Muscle layer of duodenum (tissue), 2 donors: ENCODE measurements around the gene VCP.

ENCODE experiments used
- H3K27ac ChIP-seq: one replicate; pipeline ENCODE4 v1.7.0; 2013; ENCODE audit warnings: mild to moderate bottlenecking, low read length
- H3K27me3 ChIP-seq: one replicate; pipeline ENCODE4 v1.7.0; 2013; ENCODE audit warnings: low read depth, mild to moderate bottlenecking, control low read depth, low read length
- H3K36me3 ChIP-seq, 2 donors: one replicate each; pipeline ENCODE4 v1.7.0; 2013; ENCODE audit warnings: low read length in 2 of 2, control low read depth in 1 of 2, mild to moderate bottlenecking in 1 of 2; ENCODE audit not compliant: insufficient read depth in 2 of 2, control insufficient read depth in 1 of 2
- H3K4me1 ChIP-seq, 2 donors: one replicate each; pipeline ENCODE4 v1.7.0; 2013; ENCODE audit warnings: low read length in 2 of 2, mild to moderate bottlenecking in 2 of 2, control low read depth in 1 of 2, moderate library complexity in 1 of 2; ENCODE audit not compliant: insufficient read depth in 2 of 2, control insufficient read depth in 1 of 2
- H3K4me3 ChIP-seq, 2 donors: one replicate each; pipeline ENCODE4 v1.7.0; 2013; ENCODE audit warnings: low read length in 2 of 2, low read depth in 1 of 2, mild to moderate bottlenecking in 1 of 2
- H3K9me3 ChIP-seq, 2 donors: one replicate each; pipeline ENCODE4 v1.7.0; 2013; ENCODE audit warnings: low read length in 2 of 2, control low read depth in 1 of 2, mild to moderate bottlenecking in 1 of 2; ENCODE audit not compliant: control insufficient read depth in 1 of 2
- donor health status: healthy.

The VCP gene

DNA sequence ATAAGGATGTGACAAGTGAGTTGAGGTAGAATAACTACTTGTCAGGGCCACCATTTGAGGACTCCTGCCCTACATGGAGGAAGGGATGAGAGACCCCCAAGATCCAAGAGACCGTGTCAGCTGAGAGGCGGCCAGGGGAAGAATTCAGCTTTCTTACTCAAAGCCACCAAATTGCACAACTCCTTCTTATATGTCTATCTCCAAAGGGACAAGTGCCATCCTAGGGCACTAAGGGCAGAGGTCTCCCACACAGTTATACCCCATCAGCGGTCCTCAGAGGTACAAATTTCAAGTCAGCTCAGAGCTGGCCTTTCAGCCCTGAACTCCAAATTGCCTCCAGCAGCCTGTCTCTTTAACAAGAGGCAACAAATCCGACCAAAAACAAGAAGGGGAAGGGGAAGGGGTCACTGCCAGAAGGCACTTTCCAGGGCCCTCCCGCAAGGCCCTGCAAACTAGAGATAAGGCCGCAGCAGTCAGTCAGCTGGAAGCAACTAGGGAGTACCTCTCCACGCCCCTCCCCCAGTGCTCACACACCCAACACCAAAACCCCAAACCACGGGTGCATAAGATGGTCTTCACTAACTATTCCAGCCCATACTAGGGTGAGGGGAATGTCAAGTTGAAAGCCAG, 36.6 kb upstream of the VCP start:
- H3K27ac ChIP-seq, result no peak overlapping the region
- no peak overlapping the region for H3K4me3 ChIP-seq
- peaks cover 22 to 37% of the 10 kb centered on the region in 2 donors for H3K4me1 ChIP-seq
- H3K27me3 ChIP-seq, result no peaks in the 10 kb centered on the region
- H3K9me3 ChIP-seq, result no peaks in the 10 kb centered on the region
- peaks cover 22 to 47% of the 10 kb centered on the region in 2 donors for H3K36me3 ChIP-seq

GRCh38 chr9:35108461-35108860, 36.0 kb upstream of the VCP start:
- H3K9me3 ChIP-seq, result no peaks in the 10 kb centered on the region
- H3K4me1 ChIP-seq, result peaks cover 20 to 34% of the 10 kb centered on the region in 2 donors
- no peaks in the 10 kb centered on the region for H3K27me3 ChIP-seq
- H3K4me3 ChIP-seq, result no peak overlapping the region
- no peak overlapping the region for H3K27ac ChIP-seq
- H3K36me3 ChIP-seq, result peaks cover 22 to 47% of the 10 kb centered on the region in 2 donors

DNA sequence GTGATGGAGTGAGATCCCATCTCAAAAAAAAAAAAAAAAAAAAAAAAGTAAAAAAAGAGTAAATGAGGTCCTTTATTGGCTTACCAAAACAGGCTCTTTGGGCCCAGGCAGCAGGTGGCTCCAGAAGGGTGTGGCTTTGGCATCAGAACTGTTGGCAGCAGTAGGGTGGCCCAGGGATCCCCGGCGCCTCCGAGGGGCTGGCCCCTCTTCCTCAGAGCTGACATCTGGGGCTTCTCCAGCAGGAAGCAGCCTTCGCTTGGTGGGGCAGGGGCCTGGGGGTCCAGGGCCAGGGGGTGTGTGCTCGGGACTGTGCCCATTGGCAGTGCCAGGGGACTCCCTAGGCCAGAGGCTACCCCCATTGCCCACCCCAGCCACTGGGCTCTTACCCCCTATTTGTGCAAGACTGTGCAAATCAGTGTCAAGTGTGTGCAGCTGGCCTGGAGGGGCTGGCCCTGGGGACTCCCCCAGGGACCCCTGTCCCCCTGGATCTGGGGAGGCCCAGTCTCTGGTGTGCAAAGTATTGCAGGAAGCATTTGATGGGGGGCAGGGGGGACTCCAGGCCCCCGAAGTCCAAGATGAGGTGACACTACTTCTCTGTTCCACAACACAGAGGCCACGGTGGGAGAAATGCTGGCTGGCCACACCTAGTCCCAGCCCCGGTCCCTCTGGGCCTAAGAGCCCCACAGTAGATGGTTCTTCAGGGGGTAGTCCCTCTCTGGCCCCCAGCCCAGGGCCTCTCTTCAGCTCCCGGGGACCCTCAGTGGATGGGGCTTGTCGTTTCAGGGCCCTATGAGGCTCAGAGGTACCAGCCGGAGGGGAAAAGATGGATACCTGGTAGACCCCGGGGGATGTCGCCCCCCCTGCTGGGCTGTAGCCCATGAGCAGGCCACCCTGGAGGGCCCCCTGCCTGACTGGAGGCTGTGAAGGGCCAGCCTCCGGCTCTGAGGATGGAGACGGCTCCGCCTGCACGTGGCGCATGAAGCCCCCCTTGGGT, 35.2 kb upstream of the VCP start:
- peaks cover 17 to 32% of the 10 kb centered on the region in 2 donors for H3K4me1 ChIP-seq
- no peaks in the 10 kb centered on the region for H3K27me3 ChIP-seq
- no peak overlapping the region for H3K4me3 ChIP-seq
- H3K9me3 ChIP-seq, result no peaks in the 10 kb centered on the region
- H3K36me3 ChIP-seq, result peaks cover 22 to 47% of the 10 kb centered on the region in 2 donors
- no peak overlapping the region for H3K27ac ChIP-seq

- H3K36me3 ChIP-seq, result peaks cover 22 to 46% of the 10 kb centered on the region in 2 donors
- H3K4me3 ChIP-seq, result no peak overlapping the region
- no peaks in the 10 kb centered on the region for H3K9me3 ChIP-seq
- no peaks in the 10 kb centered on the region for H3K27me3 ChIP-seq
- H3K27ac ChIP-seq, result no peak overlapping the region
- peaks cover 18 to 34% of the 10 kb centered on the region in 2 donors for H3K4me1 ChIP-seq
These were observed 33.9 kb upstream of the VCP start for GRCh38 chr9:35106343-35106730.

DNA sequence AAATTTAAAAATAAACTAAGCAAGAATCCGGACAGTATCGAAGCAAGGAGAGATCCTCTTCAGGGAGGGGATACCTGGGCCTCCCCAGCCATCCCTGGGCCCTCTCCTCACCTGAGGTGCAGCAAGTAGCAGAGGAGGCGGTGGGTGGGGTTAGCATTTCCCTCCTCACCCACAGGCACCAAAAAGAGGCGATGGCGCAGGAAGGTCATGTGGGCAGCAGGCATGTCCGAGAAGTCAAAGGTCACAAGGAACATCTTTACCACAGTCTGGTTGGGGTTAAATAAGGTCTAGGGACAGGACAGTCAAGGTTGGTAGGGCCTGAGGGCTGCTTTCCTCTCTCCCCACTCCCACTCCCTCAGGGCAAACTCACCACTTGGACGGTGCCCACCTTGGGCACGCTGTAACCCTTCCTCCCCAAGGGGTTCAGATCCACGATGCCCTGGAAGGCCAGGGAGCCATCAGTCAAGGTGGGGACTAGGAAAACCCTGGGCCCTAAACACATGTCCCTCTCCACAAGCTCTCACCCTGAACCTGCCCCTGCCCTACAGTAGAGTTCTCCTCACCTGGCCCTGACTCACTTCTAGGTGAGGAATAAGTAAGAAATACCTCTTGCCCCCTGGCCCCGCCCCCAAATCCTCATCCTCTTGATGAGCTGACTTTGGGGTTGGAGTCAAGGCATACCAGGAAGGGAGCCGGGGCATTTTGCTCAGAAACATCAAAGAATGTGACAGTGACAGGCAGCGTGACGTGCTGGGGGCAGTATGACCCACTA, 33.3 kb upstream of the VCP start:
- Histone ChIP-seq H3K4me3 (no peak overlapping the region), H3K27me3 (no peaks in the 10 kb centered on the region), H3K36me3 (peaks cover 25 to 52% of the 10 kb centered on the region in 2 donors), H3K9me3 (no peaks in the 10 kb centered on the region), H3K4me1 (peaks cover 16 to 34% of the 10 kb centered on the region in 2 donors), H3K27ac (no peak overlapping the region)

DNA sequence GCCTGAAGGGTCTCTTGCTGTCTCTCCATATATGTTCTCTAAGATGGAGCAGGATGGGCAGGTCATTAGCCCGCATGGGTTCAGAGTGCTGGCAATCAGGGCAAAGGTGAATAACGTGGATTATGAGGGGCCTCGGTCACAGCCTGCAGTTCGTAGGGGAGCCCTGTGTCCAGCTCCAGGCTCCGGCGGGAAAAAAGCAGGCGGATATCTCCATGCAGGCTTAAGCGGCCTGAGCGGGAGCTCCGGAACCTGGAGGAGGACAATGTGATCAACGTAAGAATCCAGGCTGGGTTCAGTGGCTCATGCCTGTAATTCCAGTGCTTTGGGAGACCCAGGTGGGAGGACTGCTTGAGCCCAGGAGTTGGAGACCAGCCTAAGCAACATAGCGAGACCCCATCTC, 32.7 kb upstream of the VCP start:
- Histone ChIP-seq H3K36me3 (peaks cover 31 to 58% of the 10 kb centered on the region in 2 donors), H3K27ac (no peak overlapping the region), H3K4me3 (no peak overlapping the region), H3K9me3 (no peaks in the 10 kb centered on the region), H3K4me1 (peaks cover 14 to 28% of the 10 kb centered on the region in 2 donors), H3K27me3 (no peaks in the 10 kb centered on the region)

- no peaks in the 10 kb centered on the region for H3K9me3 ChIP-seq
- peaks cover 36 to 63% of the 10 kb centered on the region in 2 donors for H3K36me3 ChIP-seq
- peaks cover 14 to 22% of the 10 kb centered on the region in 2 donors for H3K4me1 ChIP-seq
- no peaks in the 10 kb centered on the region for H3K27me3 ChIP-seq
- H3K4me3 ChIP-seq, result no peak overlapping the region
- no peak overlapping the region for H3K27ac ChIP-seq
These were observed 32.2 kb upstream of the VCP start for GRCh38 chr9:35104586-35104985.

DNA sequence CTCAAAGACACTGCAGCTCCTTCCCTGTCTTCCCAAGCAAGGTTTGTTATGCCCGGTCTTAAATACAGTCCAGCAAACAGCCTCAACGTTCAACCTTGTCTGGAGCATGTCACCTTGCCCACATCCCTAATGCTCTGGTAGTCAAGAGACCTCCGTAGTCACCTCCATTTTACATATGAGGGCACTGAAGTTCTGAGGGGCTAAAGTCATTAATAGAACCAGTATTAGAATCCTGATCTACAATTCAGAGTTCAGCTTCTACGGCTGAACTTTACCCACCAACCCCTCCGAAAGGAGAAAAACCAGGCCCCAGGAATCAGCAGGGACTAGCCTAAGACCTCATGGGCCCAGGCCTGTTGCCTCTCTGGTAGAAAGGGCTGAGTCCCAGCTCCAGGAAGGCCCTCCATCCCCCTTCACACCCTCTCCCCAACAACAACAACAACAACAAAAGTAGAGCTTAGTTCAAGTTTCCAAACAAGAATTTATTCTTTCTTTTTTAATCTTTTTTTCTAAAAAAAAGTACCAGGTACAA, 31.3 kb upstream of the VCP start:
- peaks cover 14 to 22% of the 10 kb centered on the region in 2 donors for H3K4me1 ChIP-seq
- peak overlapping the region; percentile 94 for H3K27ac ChIP-seq
- H3K4me3 ChIP-seq, result peak overlapping the region; percentile 83 to 91
- H3K27me3 ChIP-seq, result no peaks in the 10 kb centered on the region
- H3K36me3 ChIP-seq, result peaks cover 39 to 66% of the 10 kb centered on the region in 2 donors
- H3K9me3 ChIP-seq, result no peaks in the 10 kb centered on the region

GRCh38 chr9:35102769-35103659, 30.6 kb upstream of the VCP start, which contains the start of gene STOML2:
TSS of gene STOML2 (minus strand) at chr9:35103131. CDS start at chr9:35103094, 37 bp downstream.
- Histone ChIP-seq H3K36me3 (peaks cover 39 to 59% of the 10 kb centered on the region in 2 donors), H3K4me1 (peaks cover 14 to 22% of the 10 kb centered on the region in 2 donors), H3K4me3 (peak within 1 kb of the TSS; percentile 83 to 91), H3K27ac (peak within 1 kb of the TSS; percentile 94), H3K9me3 (no peaks in the 10 kb centered on the region), H3K27me3 (no peaks in the 10 kb centered on the region)

DNA sequence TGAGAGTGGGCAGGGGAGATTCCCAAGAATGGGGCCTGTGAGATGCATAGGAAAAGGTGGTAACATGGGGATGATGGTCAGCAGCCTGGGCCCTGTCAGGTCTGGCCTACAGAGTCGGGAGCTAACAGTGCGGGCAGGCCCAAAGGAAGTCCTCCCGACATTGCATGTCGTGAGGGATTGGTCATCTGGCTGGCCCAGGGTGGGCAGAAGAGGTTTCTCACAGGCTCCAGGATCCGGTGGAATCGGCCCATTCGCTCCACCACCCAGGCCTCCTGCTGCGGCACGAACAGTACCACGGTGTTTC, 30.0 kb upstream of the VCP start:
- peaks cover 39 to 53% of the 10 kb centered on the region in 2 donors for H3K36me3 ChIP-seq
- H3K4me3 ChIP-seq, result peak overlapping the region; percentile 83 to 91
- peaks cover 14 to 22% of the 10 kb centered on the region in 2 donors for H3K4me1 ChIP-seq
- H3K27me3 ChIP-seq, result no peaks in the 10 kb centered on the region
- no peaks in the 10 kb centered on the region for H3K9me3 ChIP-seq
- H3K27ac ChIP-seq, result peak overlapping the region; percentile 94
